Neutrophil (primary cell): ENCODE data around the gene OR2G2.

Experiments used
- H3K27ac ChIP-seq: fragments of 200-600 bp; sonication (generic); 2 replicates; pipeline ENCODE4 v1.5.1; 2016; ENCODE audit warnings: mild to moderate bottlenecking, moderate library complexity
- H3K27me3 ChIP-seq: fragments of 200-600 bp; sonication (generic); 2 replicates; pipeline ENCODE4 v1.6.0; 2016; ENCODE audit warnings: mild to moderate bottlenecking
- H3K36me3 ChIP-seq: fragments of 200-600 bp; sonication (generic); 2 replicates; pipeline ENCODE4 v1.5.1; 2017
- H3K4me1 ChIP-seq, 2 experiments: fragments of 200-600 bp in 1 of 2; sonication (generic) in 1 of 2; 1 replicate in 1 of 2; 2 replicates in 1 of 2; pipeline versions ENCODE4 v1.5.1 to v1.6.1; 2013 to 2016; ENCODE audit warnings: low read depth in 1 of 2, low read length in 1 of 2, mild to moderate bottlenecking in 1 of 2, moderate library complexity in 1 of 2; ENCODE audit not compliant: control insufficient read depth in 1 of 2, insufficient read depth in 1 of 2
- H3K4me3 ChIP-seq, 2 experiments: fragments of 200-600 bp in 1 of 2; sonication (generic) in 1 of 2; 1 replicate in 1 of 2; 2 replicates in 1 of 2; pipeline ENCODE4 v1.5.1; 2013 to 2016; ENCODE audit warnings: low read depth in 1 of 2, low read length in 1 of 2, mild to moderate bottlenecking in 1 of 2, moderate library complexity in 1 of 2
- H3K9me3 ChIP-seq: fragments of 200-600 bp; sonication (generic); 2 replicates; pipeline ENCODE4 v1.5.1; 2016
- CTCF ChIP-seq: fragments of 200-600 bp; sonication (generic); IDR thresholded peaks from 2 replicates; pipeline ENCODE4 v1.5.1; 2016; ENCODE audit warnings: antibody characterized with exemption

The OR2G2 gene

DNA sequence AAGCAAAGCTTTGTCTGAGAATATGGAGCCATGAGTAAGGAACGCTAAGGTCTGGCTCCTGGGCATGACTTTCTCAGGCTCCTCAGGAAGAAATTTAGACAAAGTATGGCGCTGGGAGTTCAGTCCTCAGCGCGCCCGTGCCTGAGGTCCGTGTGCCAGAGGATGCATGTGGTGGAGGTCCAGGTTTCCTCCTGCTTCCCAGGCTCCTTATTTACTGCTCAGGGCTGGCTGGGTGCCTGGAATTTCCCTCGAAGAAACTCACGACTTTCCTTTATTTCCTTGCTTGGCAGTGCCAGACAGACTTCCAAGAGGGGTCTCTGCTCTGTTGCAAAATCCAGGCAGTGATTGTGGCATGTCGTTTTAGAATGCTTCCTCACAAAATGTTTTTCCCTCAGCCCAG is 26.0 kb upstream of the OR2G2 start:
- Histone ChIP-seq H3K9me3 (no peaks in the 10 kb centered on the region), H3K4me3 (no peak overlapping the region), H3K4me1 (no peaks in the 10 kb centered on the region), H3K27me3 (no peaks in the 10 kb centered on the region), H3K36me3 (no peaks in the 10 kb centered on the region), H3K27ac (no peak overlapping the region)
- no peak for TF ChIP-seq CTCF

DNA sequence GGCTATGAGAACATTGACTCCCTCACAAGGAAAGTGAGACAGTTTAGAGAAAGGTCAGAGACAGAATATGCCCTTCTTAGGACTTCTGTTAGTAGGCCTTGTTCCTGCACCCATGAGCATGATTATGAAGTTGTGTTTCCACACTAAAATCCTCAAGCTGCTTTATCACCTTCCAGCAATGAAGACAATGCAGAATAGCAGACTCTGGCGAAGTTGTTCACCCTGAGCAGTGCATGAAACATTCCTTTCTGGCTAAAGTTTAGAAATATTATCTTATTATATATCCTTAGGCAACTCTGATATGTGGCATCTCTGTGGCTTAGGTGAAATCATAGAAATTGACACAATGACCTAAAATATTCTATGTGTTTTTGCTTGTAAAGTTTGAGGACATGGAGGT is 13.9 kb upstream of the OR2G2 start:
- H3K4me1 ChIP-seq = peaks cover 0 to 5% of the 10 kb centered on the region in 2 experiments
- H3K9me3 ChIP-seq = no peaks in the 10 kb centered on the region
- no peaks in the 10 kb centered on the region for H3K36me3 ChIP-seq
- H3K4me3 ChIP-seq = no peak overlapping the region
- no peak overlapping the region for H3K27ac ChIP-seq
- H3K27me3 ChIP-seq = no peaks in the 10 kb centered on the region
- no peak for TF ChIP-seq CTCF

- no peaks in the 10 kb centered on the region for H3K27me3 ChIP-seq
- H3K4me1 ChIP-seq = peaks cover 0 to 5% of the 10 kb centered on the region in 2 experiments
- H3K9me3 ChIP-seq = no peaks in the 10 kb centered on the region
- no peaks in the 10 kb centered on the region for H3K36me3 ChIP-seq
- TF ChIP-seq CTCF = no peak
- no peak overlapping the region for H3K27ac ChIP-seq
- no peak overlapping the region for H3K4me3 ChIP-seq
Observed at GRCh38 chr1:247574664-247575063, 13.5 kb upstream of the OR2G2 start.

DNA sequence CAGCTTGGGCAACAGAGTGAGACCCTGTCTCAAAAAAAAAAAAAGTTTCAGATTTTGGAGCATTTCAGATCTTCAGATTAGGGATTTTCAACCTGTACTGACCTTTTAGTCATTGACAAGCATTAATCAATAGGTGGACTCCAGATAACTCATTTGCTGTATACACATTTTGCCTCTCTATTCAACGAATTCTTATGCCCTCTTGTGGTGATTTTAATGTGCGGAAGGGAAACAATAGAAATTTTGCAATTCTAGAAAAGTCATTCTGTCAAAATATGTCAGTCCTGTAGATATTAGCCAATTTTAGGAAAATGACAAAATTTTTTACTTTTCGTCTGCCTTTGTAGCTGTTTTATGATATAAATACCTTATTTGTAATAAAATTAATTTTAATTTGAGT is 11.6 kb upstream of the OR2G2 start:
- Histone ChIP-seq H3K27ac (no peak overlapping the region), H3K4me3 (no peak overlapping the region)
- no peak for TF ChIP-seq CTCF

DNA sequence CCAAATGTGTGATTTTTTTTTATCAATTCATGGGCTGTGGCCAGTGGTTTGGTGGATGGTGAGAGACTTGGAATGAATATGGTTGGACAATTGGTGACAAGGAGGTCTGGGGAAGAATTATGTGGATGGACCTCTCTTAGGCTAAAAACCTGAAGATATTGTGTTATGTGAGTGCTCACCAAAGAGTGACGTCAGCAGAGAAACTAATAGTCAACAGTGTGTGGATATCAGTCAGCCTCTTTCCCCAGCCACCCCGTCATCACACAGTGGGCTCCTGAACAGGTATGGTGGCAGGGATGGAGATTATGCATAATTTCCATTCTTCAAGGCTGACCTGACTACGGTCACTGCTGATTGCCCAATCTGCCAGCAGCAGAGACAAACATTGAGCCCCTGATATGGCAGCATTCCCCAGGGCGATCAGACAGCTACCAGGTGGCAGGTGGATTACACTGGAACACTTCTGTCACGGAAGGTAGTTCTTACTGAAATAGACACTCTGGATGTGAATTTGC is 9.2 kb upstream of the OR2G2 start:
- no peak overlapping the region for H3K27ac ChIP-seq
- no peaks in the 10 kb centered on the region for H3K27me3 ChIP-seq
- no peaks in the 10 kb centered on the region for H3K36me3 ChIP-seq
- no peaks in the 10 kb centered on the region for H3K9me3 ChIP-seq
- H3K4me1 ChIP-seq = peaks cover 0 to 5% of the 10 kb centered on the region in 2 experiments
- H3K4me3 ChIP-seq = no peak overlapping the region
- no peak for TF ChIP-seq CTCF

More for the DNA sequence above, 11.6 kb upstream of the OR2G2 start:
- Histone ChIP-seq H3K27me3 (no peaks in the 10 kb centered on the region), H3K9me3 (no peaks in the 10 kb centered on the region), H3K36me3 (no peaks in the 10 kb centered on the region), H3K4me1 (peaks cover 0 to 5% of the 10 kb centered on the region in 2 experiments)

GRCh38 chr1:247605286-247605685 is 17.1 kb downstream of the OR2G2 start, which contains the start of gene OR2G3:
Gene OR2G3 (plus strand): TSS chr1:247605586. CDS start chr1:247605586, 0 bp downstream.
- no peaks in the 10 kb centered on the region for H3K27me3 ChIP-seq
- H3K4me1 ChIP-seq = no peaks in the 10 kb centered on the region
- no peak within 1 kb of the TSS for H3K4me3 ChIP-seq
- no peaks in the 10 kb centered on the region for H3K36me3 ChIP-seq
- H3K27ac ChIP-seq = no peak within 1 kb of the TSS
- H3K9me3 ChIP-seq = peaks cover 4% of the 10 kb centered on the region
- TF ChIP-seq CTCF = no peak
